Bladder microvascular endothelial cell (primary cell): Measurements from ENCODE around the gene CXCL5. TPM values are rescaled to one million over a fixed set of nuclear protein-coding genes. Genes with fewer than 3 reads are reported as not detected.

ENCODE experiments used
- total RNA-seq: library from RNA; depleted of rRNA; stranded (reverse); fragments of >200 nt; gene quantifications from 2 replicates; pipeline ENCODE4 v1.2.3, GENCODE V29; 2014

The CXCL5 gene
- total RNA-seq, result under 0.01 and 0.50 TPM in 2 replicates

DNA sequence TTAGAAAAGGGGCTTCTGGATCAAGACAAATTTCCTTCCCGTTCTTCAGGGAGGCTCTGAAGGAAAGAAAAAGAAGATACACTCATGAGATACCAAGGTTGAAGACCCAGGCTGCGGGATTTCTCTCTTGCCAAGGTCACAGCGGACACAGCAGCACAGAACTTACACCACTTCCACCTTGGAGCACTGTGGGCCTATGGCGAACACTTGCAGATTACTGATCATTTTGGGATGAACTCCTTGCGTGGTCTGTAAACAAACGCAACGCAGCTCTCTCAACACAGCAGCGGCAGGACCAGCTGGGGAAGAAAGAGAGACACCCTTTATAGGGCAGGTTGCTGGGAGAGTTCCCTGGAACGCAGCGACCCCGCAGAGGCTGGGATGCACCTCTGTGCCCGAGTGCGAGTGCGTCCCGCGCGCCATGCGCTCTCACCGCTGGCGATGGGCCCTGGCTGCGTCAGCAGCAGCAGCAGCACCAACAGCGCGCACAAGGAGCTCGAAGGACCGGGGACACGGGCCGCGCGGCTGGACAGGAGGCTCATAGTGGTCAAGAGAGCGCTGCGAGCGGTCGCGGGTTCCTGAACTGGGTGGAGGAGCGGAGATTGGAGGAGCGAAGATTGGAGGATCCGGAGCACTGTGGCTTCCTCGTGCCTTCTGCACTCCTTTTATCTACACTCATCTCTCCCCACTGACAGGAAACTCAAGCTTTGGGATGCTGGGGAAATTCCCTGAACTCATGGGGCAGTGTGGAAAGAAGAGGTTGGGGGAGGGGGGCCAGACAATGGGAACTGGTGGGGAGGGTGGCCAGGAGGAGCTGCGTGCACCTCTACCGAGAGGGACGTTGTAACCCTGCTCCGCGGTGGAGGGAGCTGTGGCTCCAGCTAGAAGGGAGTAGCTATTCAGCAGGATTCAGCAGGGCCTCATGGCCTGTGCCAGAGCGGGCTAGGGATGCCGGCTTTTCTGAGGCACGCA lies at the start of gene CXCL5:
Gene CXCL5, minus strand, starts transcription at position 638 of the 972 bp plus-strand sequence. Its CDS starts 96 bp downstream, at position 542.

DNA sequence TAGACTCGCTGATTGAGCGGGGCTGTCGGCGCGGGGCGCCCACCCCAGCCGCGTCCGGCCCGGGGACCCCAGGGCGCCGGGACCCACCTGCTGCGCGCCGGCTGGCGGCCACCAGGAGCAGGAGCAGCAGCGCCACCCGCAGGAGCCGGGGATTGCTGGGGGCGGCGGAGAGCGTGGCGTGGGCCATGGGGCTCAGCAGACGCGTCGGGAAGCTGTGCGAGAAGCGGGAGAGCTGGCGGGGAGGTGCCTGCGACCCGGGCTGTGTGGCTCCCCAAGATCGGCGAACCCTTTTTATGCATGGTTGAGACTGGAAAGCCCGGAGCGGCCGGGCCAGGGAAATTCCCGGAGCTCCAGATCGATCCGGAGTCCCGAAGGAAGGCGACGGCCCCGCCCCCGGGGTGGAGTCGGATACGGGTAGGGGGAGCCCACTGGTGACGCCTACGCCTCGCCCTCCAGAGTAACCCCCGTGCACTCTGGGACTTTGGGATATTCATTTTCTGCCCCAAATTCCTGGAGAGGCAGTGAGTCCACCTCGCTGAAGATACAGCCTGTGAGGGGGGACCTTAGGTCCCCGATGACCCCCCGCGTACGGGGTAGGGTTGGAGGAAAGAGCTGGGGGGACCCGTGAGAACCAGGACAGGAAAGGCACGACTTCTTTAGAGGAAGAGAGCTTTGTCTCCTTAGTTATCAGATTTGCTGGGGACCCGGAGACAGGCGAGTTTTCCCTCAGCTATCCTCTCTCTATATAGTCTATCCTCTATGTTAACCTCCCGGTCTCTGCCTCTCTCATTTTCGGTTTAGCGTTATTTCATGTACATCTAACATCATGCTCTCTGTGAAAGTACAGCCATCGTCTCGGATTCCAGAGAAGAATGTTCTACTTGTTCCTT lies 40.2 kb upstream of the CXCL5 start, which contains the start of gene CXCL3:
Gene CXCL3, minus strand, starts transcription at position 265 of the 890 bp plus-strand sequence. Its CDS starts 78 bp downstream, at position 187.

DNA sequence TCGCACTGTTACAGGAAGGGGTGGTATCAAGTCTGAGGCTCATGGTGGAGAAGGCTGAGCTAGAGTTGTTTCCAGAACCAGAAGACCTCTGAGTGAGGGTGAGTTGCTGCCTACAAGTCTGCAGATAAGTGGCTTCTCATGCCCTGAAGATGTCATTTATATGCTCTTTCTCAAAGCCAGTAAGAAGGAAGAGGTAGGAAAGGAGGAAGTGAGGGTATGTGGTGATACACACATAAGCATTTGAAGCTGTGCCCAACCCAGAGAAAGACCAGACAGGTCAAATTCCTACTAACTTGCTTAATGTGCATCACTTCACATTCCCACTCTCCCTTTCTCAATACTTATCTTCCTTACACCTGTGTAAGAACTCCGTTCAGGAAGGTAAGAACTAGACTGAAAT lies 10.4 kb downstream of the CXCL5 start, which contains the start of gene PPBP:
Gene PPBP, minus strand, starts transcription at position 130 of the 400 bp plus-strand sequence. Its CDS starts 87 bp downstream, at position 43.

Other genes starting within 250 kb of the CXCL5 start
- 0.31 TPM in 1 of 2 replicates, not detected in the other for gene CXCL6, start 162.0 kb downstream of the CXCL5 start, total RNA-seq
- gene PF4V1, start 145.4 kb downstream of the CXCL5 start, total RNA-seq, result 0.25 TPM in 1 of 2 replicates, not detected in the other
- gene CXCL1, start 129.3 kb downstream of the CXCL5 start, total RNA-seq, result 4.5 and 38.7 TPM in 2 replicates
- gene PF4, start 16.6 kb downstream of the CXCL5 start, total RNA-seq, result not detected in 2 replicates
- not detected in 2 replicates for gene PPBP, start 10.5 kb downstream of the CXCL5 start, total RNA-seq
- 0.16 and 1.1 TPM in 2 replicates for gene CXCL3, start 40.0 kb upstream of the CXCL5 start, total RNA-seq
- gene CXCL2, start 100.5 kb upstream of the CXCL5 start, total RNA-seq, result 4.4 and 6.5 TPM in 2 replicates
- 12.8 and 22.5 TPM in 2 replicates for gene MTHFD2L, start 159.4 kb upstream of the CXCL5 start, total RNA-seq